Activated CD4-positive, alpha-beta memory T cell treated with anti-CD3 and anti-CD28 coated beads for 36 hours (primary cell): Measurements from ENCODE around the gene PDGFD. TPM values are rescaled to one million over a fixed set of nuclear protein-coding genes. Genes with fewer than 3 reads are reported as not detected.

Experiments used
- CTCF ChIA-PET: fragments of 350-600 bp; sonication (Branson Sonifier 250); formaldehyde crosslinking; loops from one replicate; lab custom pipeline; 2021; ENCODE audit warnings: antibody characterized with exemption, inconsistent platforms; lab: Charles Lee
- POLR2A ChIA-PET: fragments of 350-600 bp; sonication (Branson Sonifier 250); formaldehyde crosslinking; loops from one replicate; lab custom pipeline; 2021; ENCODE audit warnings: antibody characterized with exemption; lab: Charles Lee
- DNase-seq: peaks from one replicate; pipeline ENCODE4 v3.0.0-alpha.2; 2020
- H3K27ac Mint-ChIP-seq: one replicate; pipeline ENCODE4 v1.8.0; 2021; ENCODE audit warnings: mixed read lengths
- H3K27me3 Mint-ChIP-seq: one replicate; pipeline ENCODE4 v1.8.0; 2021; ENCODE audit warnings: mixed read lengths
- H3K36me3 Mint-ChIP-seq: one replicate; pipeline ENCODE4 v1.8.0; 2021; ENCODE audit warnings: mixed read lengths
- H3K4me1 Mint-ChIP-seq: one replicate; pipeline ENCODE4 v1.8.0; 2021; ENCODE audit warnings: low read depth, mixed read lengths
- H3K4me3 Mint-ChIP-seq: one replicate; pipeline ENCODE4 v1.8.0; 2021; ENCODE audit warnings: mild to moderate bottlenecking, mixed read lengths
- H3K9me3 Mint-ChIP-seq: one replicate; pipeline ENCODE4 v1.8.0; 2021; ENCODE audit warnings: mixed read lengths
- intact Hi-C: fragments of 100-400 bp; cut with micrococcal nuclease; formaldehyde crosslinking; loops from one replicate; pipeline ENCODE4 v1.15.1; 2023
- total RNA-seq, 2 experiments: library from RNA; stranded (reverse); gene quantifications; one replicate each; pipeline ENCODE4 v1.2.3, GENCODE V29; 2021

Gene PDGFD
- total RNA-seq, 2 experiments from 2014 or later: not detected

- Mint-ChIP-seq H3K36me3 (no peaks in the 10 kb centered on the region), H3K9me3 (no peaks in the 10 kb centered on the region), H3K4me1 (no peaks in the 10 kb centered on the region), H3K4me3 (no peak overlapping the region), H3K27ac (no peak overlapping the region), H3K27me3 (no peaks in the 10 kb centered on the region)
- no peak for DNase-seq
- CTCF ChIA-PET: no interaction called here
- POLR2A ChIA-PET: no interaction called here
- intact Hi-C loops: no loop called here
Measured at GRCh38 chr11:103904324-103904667, 259.7 kb downstream of the PDGFD start.

GRCh38 chr11:103903621-103904323 lies 260.2 kb downstream of the PDGFD start:
- no peak overlapping the region for H3K27ac Mint-ChIP-seq
- ChIA-PET POLR2A (no interaction called here), CTCF (no interaction called here)
- H3K27me3 Mint-ChIP-seq: no peaks in the 10 kb centered on the region
- no peaks in the 10 kb centered on the region for H3K36me3 Mint-ChIP-seq
- intact Hi-C loops: no loop called here
- no peak for DNase-seq
- no peak overlapping the region for H3K4me3 Mint-ChIP-seq
- no peaks in the 10 kb centered on the region for H3K4me1 Mint-ChIP-seq
- no peaks in the 10 kb centered on the region for H3K9me3 Mint-ChIP-seq

- H3K36me3 Mint-ChIP-seq: no peaks in the 10 kb centered on the region
- no peak for DNase-seq
- H3K27ac Mint-ChIP-seq: no peak overlapping the region
- intact Hi-C loops: no loop called here
- no peaks in the 10 kb centered on the region for H3K9me3 Mint-ChIP-seq
- no peaks in the 10 kb centered on the region for H3K4me1 Mint-ChIP-seq
- no peaks in the 10 kb centered on the region for H3K27me3 Mint-ChIP-seq
- H3K4me3 Mint-ChIP-seq: no peak overlapping the region
- CTCF ChIA-PET: no interaction called here
- POLR2A ChIA-PET: no interaction called here
Measured at GRCh38 chr11:103902994-103903393, 261.0 kb downstream of the PDGFD start.

- Mint-ChIP-seq H3K27me3 (no peaks in the 10 kb centered on the region), H3K4me3 (no peak overlapping the region), H3K27ac (no peak overlapping the region), H3K4me1 (no peaks in the 10 kb centered on the region), H3K9me3 (no peaks in the 10 kb centered on the region), H3K36me3 (no peaks in the 10 kb centered on the region)
- POLR2A ChIA-PET: no interaction called here
- intact Hi-C loops: no loop called here
- CTCF ChIA-PET: no interaction called here
- no peak for DNase-seq
Measured at GRCh38 chr11:103901656-103902055, 262.3 kb downstream of the PDGFD start.

- Mint-ChIP-seq H3K9me3 (no peaks in the 10 kb centered on the region), H3K27ac (no peak overlapping the region), H3K4me3 (no peak overlapping the region), H3K27me3 (no peaks in the 10 kb centered on the region), H3K4me1 (no peaks in the 10 kb centered on the region), H3K36me3 (no peaks in the 10 kb centered on the region)
- CTCF ChIA-PET: no interaction called here
- DNase-seq: no peak
- POLR2A ChIA-PET: no interaction called here
- intact Hi-C loops: no loop called here
Measured at GRCh38 chr11:103898577-103899336, 265.2 kb downstream of the PDGFD start.

- no peak for DNase-seq
- intact Hi-C loops: no loop called here
- Mint-ChIP-seq H3K4me3 (no peak overlapping the region), H3K4me1 (no peaks in the 10 kb centered on the region), H3K27me3 (no peaks in the 10 kb centered on the region), H3K9me3 (no peaks in the 10 kb centered on the region), H3K36me3 (no peaks in the 10 kb centered on the region), H3K27ac (no peak overlapping the region)
- ChIA-PET CTCF (no interaction called here), POLR2A (no interaction called here)
Measured at GRCh38 chr11:103898065-103898464, 265.9 kb downstream of the PDGFD start.

- H3K27me3 Mint-ChIP-seq: no peaks in the 10 kb centered on the region
- POLR2A ChIA-PET: no interaction called here
- no peak overlapping the region for H3K27ac Mint-ChIP-seq
- DNase-seq: no peak
- intact Hi-C loops: no loop called here
- H3K4me1 Mint-ChIP-seq: no peaks in the 10 kb centered on the region
- H3K4me3 Mint-ChIP-seq: no peak overlapping the region
- CTCF ChIA-PET: no interaction called here
- H3K9me3 Mint-ChIP-seq: no peaks in the 10 kb centered on the region
- H3K36me3 Mint-ChIP-seq: no peaks in the 10 kb centered on the region
Measured at GRCh38 chr11:103897160-103897936, 266.6 kb downstream of the PDGFD start.

GRCh38 chr11:103895106-103895505 lies 268.8 kb downstream of the PDGFD start:
- ChIA-PET POLR2A (no interaction called here), CTCF (no interaction called here)
- H3K9me3 Mint-ChIP-seq: peaks cover 9% of the 10 kb centered on the region
- H3K27me3 Mint-ChIP-seq: no peaks in the 10 kb centered on the region
- no peak overlapping the region for H3K4me3 Mint-ChIP-seq
- no peaks in the 10 kb centered on the region for H3K36me3 Mint-ChIP-seq
- no peak overlapping the region for H3K27ac Mint-ChIP-seq
- DNase-seq: no peak
- no peaks in the 10 kb centered on the region for H3K4me1 Mint-ChIP-seq
- intact Hi-C loops: no loop called here

GRCh38 chr11:103894673-103895072 lies 269.3 kb downstream of the PDGFD start:
- H3K36me3 Mint-ChIP-seq: no peaks in the 10 kb centered on the region
- no peaks in the 10 kb centered on the region for H3K4me1 Mint-ChIP-seq
- DNase-seq: no peak
- intact Hi-C loops: no loop called here
- CTCF ChIA-PET: no interaction called here
- POLR2A ChIA-PET: no interaction called here
- H3K4me3 Mint-ChIP-seq: no peak overlapping the region
- H3K27ac Mint-ChIP-seq: no peak overlapping the region
- no peaks in the 10 kb centered on the region for H3K27me3 Mint-ChIP-seq
- H3K9me3 Mint-ChIP-seq: peaks cover 14% of the 10 kb centered on the region

GRCh38 chr11:103894034-103894433 lies 269.9 kb downstream of the PDGFD start:
- POLR2A ChIA-PET: no interaction called here
- Mint-ChIP-seq H3K27ac (no peak overlapping the region), H3K9me3 (peaks cover 15% of the 10 kb centered on the region), H3K27me3 (no peaks in the 10 kb centered on the region), H3K4me1 (no peaks in the 10 kb centered on the region), H3K36me3 (no peaks in the 10 kb centered on the region), H3K4me3 (no peak overlapping the region)
- intact Hi-C loops: no loop called here
- CTCF ChIA-PET: no interaction called here
- no peak for DNase-seq

- ChIA-PET CTCF (no interaction called here), POLR2A (no interaction called here)
- Mint-ChIP-seq H3K9me3 (peaks cover 15% of the 10 kb centered on the region), H3K27ac (no peak overlapping the region), H3K27me3 (no peaks in the 10 kb centered on the region), H3K4me3 (no peak overlapping the region), H3K4me1 (no peaks in the 10 kb centered on the region), H3K36me3 (no peaks in the 10 kb centered on the region)
- intact Hi-C loops: no loop called here
- no peak for DNase-seq
Measured at GRCh38 chr11:103893371-103893770, 270.6 kb downstream of the PDGFD start.

GRCh38 chr11:103892603-103893002 lies 271.3 kb downstream of the PDGFD start:
- Mint-ChIP-seq H3K36me3 (no peaks in the 10 kb centered on the region), H3K4me3 (no peak overlapping the region), H3K27ac (no peak overlapping the region), H3K27me3 (no peaks in the 10 kb centered on the region), H3K4me1 (no peaks in the 10 kb centered on the region), H3K9me3 (peaks cover 15% of the 10 kb centered on the region)
- ChIA-PET POLR2A (no interaction called here), CTCF (no interaction called here)
- intact Hi-C loops: no loop called here
- no peak for DNase-seq
